ENCODE data around the gene PTGER3.
"Not testable (repeated sequence)": the region's sequence is repeated elsewhere in the genome, so short reads cannot be mapped to it uniquely, and the experiment has no call there.

Gene PTGER3

GRCh38 chr1:71002709-71003475 lies 44.7 kb downstream of the PTGER3 start:
- no peak for DNase-seq (ENCODE audit: low spot score)

GRCh38 chr1:71001624-71002023 lies 46.0 kb downstream of the PTGER3 start:
- DNase-seq (ENCODE audit: low spot score), result no peak

- DNase-seq (ENCODE audit: low spot score), result no peak
Observed at GRCh38 chr1:70997793-70998192, 49.8 kb downstream of the PTGER3 start.

- no peak for DNase-seq (ENCODE audit: low spot score)
Observed at GRCh38 chr1:70994753-70995268, 52.8 kb downstream of the PTGER3 start.

GRCh38 chr1:70993798-70994197 lies 53.8 kb downstream of the PTGER3 start:
- no peak for DNase-seq (ENCODE audit: low spot score)

GRCh38 chr1:70992521-70992920 lies 55.1 kb downstream of the PTGER3 start:
- DNase-seq (ENCODE audit: low spot score), result no peak

GRCh38 chr1:70990469-70991253 lies 57.0 kb downstream of the PTGER3 start:
- DNase-seq (ENCODE audit: low spot score), result no peak

- DNase-seq (ENCODE audit: low spot score), result no peak
Observed at GRCh38 chr1:70987497-70987896, 60.1 kb downstream of the PTGER3 start.

GRCh38 chr1:70985776-70986225 lies 61.8 kb downstream of the PTGER3 start:
- DNase-seq (ENCODE audit: low spot score), result not testable (repeated sequence)

GRCh38 chr1:70985278-70985677 lies 62.3 kb downstream of the PTGER3 start:
- not testable (repeated sequence) for DNase-seq (ENCODE audit: low spot score)

- DNase-seq (ENCODE audit: low spot score), result no peak
Observed at GRCh38 chr1:70980361-70980760, 67.3 kb downstream of the PTGER3 start.

GRCh38 chr1:70979881-70980280 lies 67.7 kb downstream of the PTGER3 start:
- no peak for DNase-seq (ENCODE audit: low spot score)

- no peak for DNase-seq (ENCODE audit: low spot score)
Observed at GRCh38 chr1:70979313-70979712, 68.3 kb downstream of the PTGER3 start.

- no peak for DNase-seq (ENCODE audit: low spot score)
Observed at GRCh38 chr1:70978623-70979022, 69.0 kb downstream of the PTGER3 start.

GRCh38 chr1:70977575-70977974 lies 70.0 kb downstream of the PTGER3 start:
- DNase-seq (ENCODE audit: low spot score), result no peak

- no peak for DNase-seq (ENCODE audit: low spot score)
Observed at GRCh38 chr1:70977041-70977440, 70.6 kb downstream of the PTGER3 start.

GRCh38 chr1:70973754-70974153 lies 73.9 kb downstream of the PTGER3 start:
- DNase-seq (ENCODE audit: low spot score), result no peak

GRCh38 chr1:70970407-70970806 lies 77.2 kb downstream of the PTGER3 start:
- DNase-seq (ENCODE audit: low spot score), result no peak

GRCh38 chr1:70966018-70966638 lies 81.5 kb downstream of the PTGER3 start:
- no peak for DNase-seq (ENCODE audit: low spot score)

GRCh38 chr1:70963374-70963773 lies 84.2 kb downstream of the PTGER3 start:
- no peak for DNase-seq (ENCODE audit: low spot score)

- DNase-seq (ENCODE audit: low spot score), result no peak
Observed at GRCh38 chr1:70961374-70961975, 86.1 kb downstream of the PTGER3 start.

GRCh38 chr1:70948396-70949017 lies 99.1 kb downstream of the PTGER3 start:
- no peak for DNase-seq (ENCODE audit: low spot score)
